ENCODE measurements around the gene LCOR. TPM values are rescaled to one million over a fixed set of nuclear protein-coding genes. Genes with fewer than 3 reads are reported as not detected.

LCOR gene
- total RNA-seq, 4 donors from 2014 or later = 19.8 to 25.1 (median 21.7) TPM

DNA sequence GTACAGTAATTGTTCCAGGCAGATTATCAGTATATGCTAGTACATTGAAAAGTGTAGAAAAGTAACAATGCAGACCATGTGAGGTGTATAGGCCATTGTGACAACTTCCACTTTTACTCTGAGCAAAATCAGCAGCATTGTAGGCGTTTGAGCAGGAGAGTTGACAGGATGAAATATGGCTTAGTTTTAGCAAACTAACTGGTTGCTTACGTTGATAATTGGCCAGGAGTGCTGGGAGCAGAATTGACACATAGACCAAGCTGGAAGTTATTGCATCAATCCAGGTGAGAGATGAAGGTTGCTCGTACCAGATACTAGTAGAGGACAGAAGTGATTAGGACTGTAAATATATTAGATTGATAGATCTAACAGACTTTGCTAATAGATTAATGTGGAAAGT, 46.0 kb downstream of the LCOR start:
- no peak for DNase-seq (ENCODE audit: low spot score in 2 of 2)
- 61 to 65% methylated on average over 3 of the region's 3 CpGs for WGBS, 2 donors
- peaks cover 0 to 49% (median 2%) of the 10 kb centered on the region in 4 donors for H3K4me1 ChIP-seq

DNA sequence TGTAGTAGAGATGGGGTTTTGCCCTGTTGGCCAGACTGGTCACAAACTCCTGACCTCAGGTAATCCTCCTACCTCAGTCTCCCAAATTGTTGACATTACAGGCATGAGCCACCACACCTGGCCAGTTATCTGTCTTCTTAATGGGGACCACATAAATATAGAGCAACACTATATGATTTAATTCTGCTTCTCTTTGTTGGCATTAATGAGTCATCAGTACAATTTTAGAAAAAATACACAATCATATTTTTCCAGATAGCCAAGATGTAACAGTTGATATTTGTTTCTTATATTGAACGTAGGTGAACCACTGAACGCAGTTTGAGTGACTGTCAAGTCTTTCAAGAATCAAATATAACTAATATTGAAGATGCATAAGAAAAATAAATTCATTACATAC, 48.5 kb downstream of the LCOR start:
- no peak for DNase-seq (ENCODE audit: low spot score in 2 of 2)
- 93 to 94% methylated on average over 2 of the region's 2 CpGs for WGBS, 2 donors
- Histone ChIP-seq H3K27me3 (no peaks in the 10 kb centered on the region), H3K4me3 (no peak overlapping the region), H3K9me3 (no peaks in the 10 kb centered on the region), H3K4me1 (peaks cover 0 to 37% (median 2%) of the 10 kb centered on the region in 4 donors), H3K36me3 (peaks cover 0 to 5% (median 0%) of the 10 kb centered on the region in 3 donors), H3K27ac (no peak overlapping the region)
- TF ChIP-seq, protein P1, sequence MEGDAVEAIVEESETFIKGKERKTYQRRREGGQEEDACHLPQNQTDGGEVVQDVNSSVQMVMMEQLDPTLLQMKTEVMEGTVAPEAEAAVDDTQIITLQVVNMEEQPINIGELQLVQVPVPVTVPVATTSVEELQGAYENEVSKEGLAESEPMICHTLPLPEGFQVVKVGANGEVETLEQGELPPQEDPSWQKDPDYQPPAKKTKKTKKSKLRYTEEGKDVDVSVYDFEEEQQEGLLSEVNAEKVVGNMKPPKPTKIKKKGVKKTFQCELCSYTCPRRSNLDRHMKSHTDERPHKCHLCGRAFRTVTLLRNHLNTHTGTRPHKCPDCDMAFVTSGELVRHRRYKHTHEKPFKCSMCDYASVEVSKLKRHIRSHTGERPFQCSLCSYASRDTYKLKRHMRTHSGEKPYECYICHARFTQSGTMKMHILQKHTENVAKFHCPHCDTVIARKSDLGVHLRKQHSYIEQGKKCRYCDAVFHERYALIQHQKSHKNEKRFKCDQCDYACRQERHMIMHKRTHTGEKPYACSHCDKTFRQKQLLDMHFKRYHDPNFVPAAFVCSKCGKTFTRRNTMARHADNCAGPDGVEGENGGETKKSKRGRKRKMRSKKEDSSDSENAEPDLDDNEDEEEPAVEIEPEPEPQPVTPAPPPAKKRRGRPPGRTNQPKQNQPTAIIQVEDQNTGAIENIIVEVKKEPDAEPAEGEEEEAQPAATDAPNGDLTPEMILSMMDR (IDR thresholded peaks at IDR 0.05) = no peak
- TF ChIP-seq EP300 (IDR thresholded peaks at IDR 0.05) (no peak), POLR2A (IDR thresholded peaks at IDR 0.05) (no peak)

More for the DNA sequence above, 46.0 kb downstream of the LCOR start:
- H3K4me3 ChIP-seq = no peak overlapping the region
- H3K9me3 ChIP-seq = no peaks in the 10 kb centered on the region
- TF ChIP-seq, protein P1 (IDR thresholded peaks at IDR 0.05) = no peak
- TF ChIP-seq POLR2A (IDR thresholded peaks at IDR 0.05) (no peak), EP300 (IDR thresholded peaks at IDR 0.05) (no peak)
- H3K27me3 ChIP-seq = no peaks in the 10 kb centered on the region
- H3K27ac ChIP-seq = no peak overlapping the region
- H3K36me3 ChIP-seq = peaks cover 0 to 5% (median 0%) of the 10 kb centered on the region in 3 donors

DNA sequence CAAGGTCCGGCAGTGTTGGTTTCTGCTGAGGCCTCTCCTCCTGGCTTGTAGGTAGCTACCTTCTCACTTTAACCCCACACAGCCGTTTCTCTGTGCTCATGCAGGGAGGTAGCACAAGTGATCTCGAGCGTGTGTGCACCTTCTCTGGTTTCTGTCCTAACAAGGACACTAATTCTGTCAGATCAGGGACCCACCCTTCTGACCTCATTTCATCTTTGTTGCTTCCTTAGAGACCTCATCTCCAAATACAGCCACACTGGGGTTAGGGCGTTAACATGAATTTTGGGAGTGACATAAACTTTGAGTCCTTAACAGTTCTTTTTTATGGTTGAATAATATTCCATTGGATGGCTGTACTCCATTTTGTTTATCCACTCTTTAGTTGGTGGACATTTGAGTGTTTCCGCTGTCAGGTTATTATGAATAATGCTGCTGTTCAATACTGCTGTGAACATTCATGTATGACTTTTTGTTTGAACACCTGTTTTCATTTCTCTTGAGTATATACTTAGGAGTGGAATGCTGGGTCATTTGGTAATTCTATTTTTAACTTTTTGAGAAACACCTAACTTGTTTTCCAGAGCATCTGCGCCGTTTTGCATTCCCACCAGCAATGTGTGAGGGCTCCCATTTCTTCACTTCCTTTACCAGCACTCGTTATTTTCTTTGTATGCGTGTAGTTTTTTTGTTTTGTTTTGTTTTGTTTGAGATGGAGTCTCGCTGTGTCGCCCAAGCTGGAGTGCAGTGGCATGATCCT, 57.5 kb downstream of the LCOR start:
- no peak for DNase-seq (ENCODE audit: low spot score in 2 of 2)
- H3K36me3 ChIP-seq = peaks cover 0 to 34% (median 0%) of the 10 kb centered on the region in 3 donors
- peaks cover 0 to 11% (median 0%) of the 10 kb centered on the region in 4 donors for H3K4me1 ChIP-seq
- no peak overlapping the region for H3K4me3 ChIP-seq
- no peak overlapping the region for H3K27ac ChIP-seq
- H3K9me3 ChIP-seq = peaks cover 0 to 13% (median 3%) of the 10 kb centered on the region in 4 donors
- 87 to 88% methylated on average over 12 of the region's 12 CpGs for WGBS, 2 donors
- H3K27me3 ChIP-seq = no peaks in the 10 kb centered on the region
- TF ChIP-seq, protein P1 (IDR thresholded peaks at IDR 0.05) = no peak
- TF ChIP-seq EP300 (IDR thresholded peaks at IDR 0.05) = no peak
- no peak for TF ChIP-seq POLR2A (IDR thresholded peaks at IDR 0.05)

DNA sequence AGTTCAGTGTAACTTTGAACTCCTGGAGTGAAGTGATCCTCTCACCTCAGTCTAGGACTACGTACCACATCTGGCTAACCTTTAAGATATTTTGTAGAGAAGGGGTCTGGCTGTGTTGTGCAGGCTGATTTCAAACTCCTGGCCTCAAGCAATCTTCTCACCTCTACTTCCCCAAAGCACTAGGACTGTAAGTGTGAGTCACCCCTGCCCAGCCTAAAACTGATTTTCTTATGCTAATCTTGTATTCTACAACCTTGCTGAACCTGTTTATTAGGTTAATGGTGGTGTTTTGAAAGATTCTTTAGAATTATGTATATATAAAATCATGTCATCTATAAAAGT, 58.0 kb downstream of the LCOR start:
- WGBS, 2 donors = 100% methylated on average over 1 of the region's 1 CpG
- DNase-seq (ENCODE audit: low spot score in 2 of 2) = no peak
- peaks cover 0 to 13% (median 3%) of the 10 kb centered on the region in 4 donors for H3K9me3 ChIP-seq
- peaks cover 0 to 34% (median 0%) of the 10 kb centered on the region in 3 donors for H3K36me3 ChIP-seq
- H3K27me3 ChIP-seq = no peaks in the 10 kb centered on the region
- TF ChIP-seq POLR2A (IDR thresholded peaks at IDR 0.05) (no peak), EP300 (IDR thresholded peaks at IDR 0.05) (no peak)
- TF ChIP-seq, protein P1 (IDR thresholded peaks at IDR 0.05) = no peak
- H3K27ac ChIP-seq = no peak overlapping the region
- H3K4me1 ChIP-seq = peaks cover 0 to 5% (median 0%) of the 10 kb centered on the region in 4 donors
- H3K4me3 ChIP-seq = no peak overlapping the region

GRCh38 chr10:96890580-96890979, 58.5 kb downstream of the LCOR start:
- Histone ChIP-seq H3K4me1 (peaks cover 0 to 4% (median 0%) of the 10 kb centered on the region in 4 donors), H3K4me3 (no peak overlapping the region), H3K36me3 (peaks cover 0 to 34% (median 0%) of the 10 kb centered on the region in 3 donors), H3K9me3 (peaks cover 0 to 13% (median 3%) of the 10 kb centered on the region in 4 donors), H3K27me3 (no peaks in the 10 kb centered on the region), H3K27ac (no peak overlapping the region)
- DNase-seq (ENCODE audit: low spot score in 2 of 2) = no peak
- no peak for TF ChIP-seq POLR2A (IDR thresholded peaks at IDR 0.05)
- WGBS, 2 donors = 88% methylated on average over 3 of the region's 3 CpGs
